Activated CD8-positive, alpha-beta memory T cell treated with anti-CD3 and anti-CD28 coated beads, Interleukin-2, amount 50 U/mL, for 4 hours (primary cell): ENCODE results near the gene SERPINB10.

Experiments used
- DNase-seq: peaks from one replicate; pipeline ENCODE4 v3.0.0-alpha.2; 2020

The SERPINB10 gene

GRCh38 chr18:63951302-63951705 is 43.5 kb downstream of the SERPINB10 start:
- no peak for DNase-seq

GRCh38 chr18:63953811-63954210 is 46.1 kb downstream of the SERPINB10 start:
- DNase-seq: no peak

- DNase-seq: no peak
Observed at GRCh38 chr18:63956755-63957154, 49.0 kb downstream of the SERPINB10 start.

- no peak for DNase-seq
Observed at GRCh38 chr18:63960891-63961290, 53.1 kb downstream of the SERPINB10 start.

GRCh38 chr18:63961435-63961980 is 53.8 kb downstream of the SERPINB10 start:
- no peak for DNase-seq

- no peak for DNase-seq
Observed at GRCh38 chr18:63962137-63962536, 54.4 kb downstream of the SERPINB10 start.

GRCh38 chr18:63963615-63964256 is 56.0 kb downstream of the SERPINB10 start:
- peak; percentile 46 for DNase-seq

GRCh38 chr18:63964908-63965307 is 57.1 kb downstream of the SERPINB10 start:
- DNase-seq: no peak

- no peak for DNase-seq
Observed at GRCh38 chr18:63965716-63966330, 58.1 kb downstream of the SERPINB10 start.

GRCh38 chr18:63969942-63970808 is 62.4 kb downstream of the SERPINB10 start, which contains the start of gene SERPINB8:
Gene SERPINB8 (plus strand): TSS chr18:63970081. CDS start chr18:63978309, 8,228 bp downstream.
- peak; percentile 80 for DNase-seq

GRCh38 chr18:63970809-63971205 is 63.0 kb downstream of the SERPINB10 start:
- no peak for DNase-seq

- no peak for DNase-seq
Observed at GRCh38 chr18:63971320-63972001, 63.7 kb downstream of the SERPINB10 start.

- no peak for DNase-seq
Observed at GRCh38 chr18:63972002-63972376, 64.2 kb downstream of the SERPINB10 start.

GRCh38 chr18:63974991-63975390 is 67.2 kb downstream of the SERPINB10 start:
- no peak for DNase-seq

GRCh38 chr18:63975628-63976027 is 67.9 kb downstream of the SERPINB10 start:
- no peak for DNase-seq

- no peak for DNase-seq
Observed at GRCh38 chr18:63977040-63977439, 69.3 kb downstream of the SERPINB10 start.

- DNase-seq: peak; percentile 29
Observed at GRCh38 chr18:63979409-63979920, 71.7 kb downstream of the SERPINB10 start.

- no peak for DNase-seq
Observed at GRCh38 chr18:63980027-63980426, 72.3 kb downstream of the SERPINB10 start.

- no peak for DNase-seq
Observed at GRCh38 chr18:63980896-63981460, 73.2 kb downstream of the SERPINB10 start.

- no peak for DNase-seq
Observed at GRCh38 chr18:63981719-63982118, 74.0 kb downstream of the SERPINB10 start.

GRCh38 chr18:63982361-63982760 is 74.6 kb downstream of the SERPINB10 start:
- DNase-seq: no peak
